Gastroesophageal sphincter (tissue), 4 donors: Measurements from ENCODE around the gene SCN8A. TPM values are rescaled to one million over a fixed set of nuclear protein-coding genes. Genes with fewer than 3 reads are reported as not detected.
A peak's percentile ranks its signal among the peaks of the same experiment; 100 is the strongest.

Source experiments
- ATAC-seq: fragments of 150-250 bp; one replicate; pipeline ENCODE4 v1.9.1; 2016; ENCODE audit warnings: mild to moderate bottlenecking, moderate library complexity
- H3K27ac ChIP-seq, 4 donors: fragments of 200-600 bp; sonication (generic) in 3 of 4; 1 replicate in 3 of 4; 2 replicates in 1 of 4; pipeline ENCODE4 v1.5.1; 2016 to 2019
- H3K27me3 ChIP-seq: fragments of 200-600 bp; sonication (generic); one replicate; pipeline ENCODE4 v1.5.1; 2019
- H3K36me3 ChIP-seq, 2 donors: fragments of 200-600 bp; sonication (generic); one replicate each; pipeline ENCODE4 v1.5.1; 2019; ENCODE audit warnings: control low read depth in 1 of 2
- H3K4me1 ChIP-seq, 3 donors: fragments of 200-600 bp; sonication (generic); 1 replicate in 2 of 3; 2 replicates in 1 of 3; pipeline ENCODE4 v1.5.1; 2016 to 2019; ENCODE audit warnings: control low read depth in 2 of 3
- H3K4me3 ChIP-seq, 2 donors: fragments of 200-600 bp; sonication (generic); one replicate each; pipeline ENCODE4 v1.5.1; 2019; ENCODE audit warnings: mild to moderate bottlenecking in 1 of 2, moderate library complexity in 1 of 2
- H3K9me3 ChIP-seq, 3 donors: fragments of 200-600 bp; sonication (generic); one replicate each; pipeline ENCODE4 v1.5.1; 2017 to 2019; ENCODE audit warnings: control low read depth in 2 of 3
- EP300 ChIP-seq: sonication (generic); formaldehyde crosslinking; IDR thresholded peaks from one replicate; pipeline ENCODE4 v1.6.1; 2017; ENCODE audit warnings: antibody characterized with exemption, mild to moderate bottlenecking
- POLR2A ChIP-seq, 2 donors: fragments of 450-650 bp; IDR thresholded peaks; one replicate each; pipeline ENCODE4 v1.6.1; 2017; ENCODE audit warnings: antibody characterized with exemption in 2 of 2, mild to moderate bottlenecking in 2 of 2, moderate library complexity in 1 of 2
- POLR2AphosphoS5 ChIP-seq: sonication (generic); formaldehyde crosslinking; IDR thresholded peaks from one replicate; pipeline ENCODE4 v1.6.1; 2017; ENCODE audit warnings: antibody characterized with exemption
- WGBS, 2 donors: methylation state at CpG; one replicate each; pipeline ENCODE4 v1.1.5; 2018; ENCODE audit warnings: low coverage in 1 of 2; 5-methylcytosine and 5-hydroxymethylcytosine counted together
- total RNA-seq, 4 donors: library from RNA; depleted of rRNA; stranded (reverse); fragments of >200 nt; gene quantifications; one replicate each; pipeline ENCODE4 v1.1.0, GENCODE V29; 2016
- TF ChIP-seq, protein P1 (sequence below), 4 experiments: fragments of 200-600 bp in 2 of 4; fragments of 450-650 bp in 2 of 4; sonication (generic) in 1 of 4; IDR thresholded peaks; one replicate each; pipeline ENCODE4 v1.5.1; 2017 to 2019; ENCODE audit warnings: antibody characterized with exemption in 4 of 4, mild to moderate bottlenecking in 2 of 4, moderate library complexity in 2 of 4

SCN8A gene
- total RNA-seq, 4 donors from 2014 or later, result 0.47 to 1.2 (median 0.60) TPM

- Histone ChIP-seq H3K27me3 (peaks cover 55% of the 10 kb centered on the region), H3K4me3 (peak overlapping the region; percentile 20 to 60), H3K36me3 (no peaks in the 10 kb centered on the region), H3K27ac (peak overlapping the region in 3 of 4 donors; percentile 73 to 82 (median 76)), H3K4me1 (peaks cover 0 to 14% (median 0%) of the 10 kb centered on the region in 3 donors), H3K9me3 (no peaks in the 10 kb centered on the region)
- 40% methylated on average over 3 of the region's 100 CpGs; no CpG with 5 or more reads in 1 of the 2 donors for whole genome bisulfite sequencing, 2 donors
- TF ChIP-seq POLR2A (IDR thresholded peaks at IDR 0.05) (peak; percentile 32 to 59), POLR2AphosphoS5 (peak; percentile 10), EP300 (no peak)
- TF ChIP-seq, protein P1, sequence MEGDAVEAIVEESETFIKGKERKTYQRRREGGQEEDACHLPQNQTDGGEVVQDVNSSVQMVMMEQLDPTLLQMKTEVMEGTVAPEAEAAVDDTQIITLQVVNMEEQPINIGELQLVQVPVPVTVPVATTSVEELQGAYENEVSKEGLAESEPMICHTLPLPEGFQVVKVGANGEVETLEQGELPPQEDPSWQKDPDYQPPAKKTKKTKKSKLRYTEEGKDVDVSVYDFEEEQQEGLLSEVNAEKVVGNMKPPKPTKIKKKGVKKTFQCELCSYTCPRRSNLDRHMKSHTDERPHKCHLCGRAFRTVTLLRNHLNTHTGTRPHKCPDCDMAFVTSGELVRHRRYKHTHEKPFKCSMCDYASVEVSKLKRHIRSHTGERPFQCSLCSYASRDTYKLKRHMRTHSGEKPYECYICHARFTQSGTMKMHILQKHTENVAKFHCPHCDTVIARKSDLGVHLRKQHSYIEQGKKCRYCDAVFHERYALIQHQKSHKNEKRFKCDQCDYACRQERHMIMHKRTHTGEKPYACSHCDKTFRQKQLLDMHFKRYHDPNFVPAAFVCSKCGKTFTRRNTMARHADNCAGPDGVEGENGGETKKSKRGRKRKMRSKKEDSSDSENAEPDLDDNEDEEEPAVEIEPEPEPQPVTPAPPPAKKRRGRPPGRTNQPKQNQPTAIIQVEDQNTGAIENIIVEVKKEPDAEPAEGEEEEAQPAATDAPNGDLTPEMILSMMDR (IDR thresholded peaks at IDR 0.05), result peak in 3 of 4 experiments; percentile 62 to 66 (median 64)
- ATAC-seq, result peak; percentile 89
These were observed 223.5 kb downstream of the SCN8A start for GRCh38 chr12:51814311-51815088.

- H3K4me3 ChIP-seq, result no peak overlapping the region
- WGBS, 2 donors, result 90 to 92% methylated on average over 6 of the region's 6 CpGs
- H3K27ac ChIP-seq, result no peak overlapping the region
- H3K9me3 ChIP-seq, result no peaks in the 10 kb centered on the region
- no peak for TF ChIP-seq POLR2A (IDR thresholded peaks at IDR 0.05)
- TF ChIP-seq, protein P1 (IDR thresholded peaks at IDR 0.05), result no peak
- no peak for TF ChIP-seq EP300
- TF ChIP-seq POLR2AphosphoS5, result no peak
- H3K36me3 ChIP-seq, result no peaks in the 10 kb centered on the region
- peaks cover 66% of the 10 kb centered on the region for H3K27me3 ChIP-seq
- no peak for ATAC-seq
- H3K4me1 ChIP-seq, result peaks cover 0 to 24% (median 0%) of the 10 kb centered on the region in 3 donors
These were observed 224.5 kb downstream of the SCN8A start for GRCh38 chr12:51815571-51815970.

GRCh38 chr12:51817027-51817953 is 226.3 kb downstream of the SCN8A start:
- WGBS, 2 donors, result 85 to 93% methylated on average over 5 to 6 of the region's 10 CpGs
- Histone ChIP-seq H3K27me3 (peaks cover 83% of the 10 kb centered on the region), H3K27ac (no peak overlapping the region), H3K4me3 (no peak overlapping the region), H3K9me3 (no peaks in the 10 kb centered on the region), H3K4me1 (peaks cover 0 to 40% (median 0%) of the 10 kb centered on the region in 3 donors), H3K36me3 (no peaks in the 10 kb centered on the region)
- TF ChIP-seq EP300, result no peak
- TF ChIP-seq POLR2AphosphoS5, result no peak
- no peak for TF ChIP-seq POLR2A (IDR thresholded peaks at IDR 0.05)
- TF ChIP-seq, protein P1 (IDR thresholded peaks at IDR 0.05), result no peak
- ATAC-seq, result no peak

DNA sequence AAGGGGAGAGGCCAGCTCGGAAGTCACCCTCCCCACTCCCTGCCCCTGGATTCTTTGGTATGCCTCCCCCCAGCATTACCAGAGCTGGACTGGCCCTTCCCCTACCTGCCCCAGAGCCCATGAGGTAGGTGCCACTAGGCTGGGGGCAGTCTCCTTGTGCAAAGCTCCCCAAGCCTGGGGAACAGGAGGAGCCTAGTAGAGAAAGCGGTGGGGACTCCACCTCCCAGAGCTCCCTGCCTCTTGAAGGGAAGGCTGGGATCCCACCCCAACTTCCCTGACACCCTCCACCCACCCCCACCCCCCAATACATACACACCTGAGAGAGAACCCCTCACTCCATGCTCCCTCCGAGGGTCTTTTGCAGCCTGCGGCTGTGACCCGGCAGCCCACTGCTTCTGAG is 227.1 kb downstream of the SCN8A start:
- ATAC-seq, result no peak
- H3K27me3 ChIP-seq, result peaks cover 88% of the 10 kb centered on the region

More for the DNA sequence above, 227.1 kb downstream of the SCN8A start:
- Histone ChIP-seq H3K27ac (no peak overlapping the region), H3K9me3 (no peaks in the 10 kb centered on the region), H3K4me1 (peaks cover 0 to 40% (median 0%) of the 10 kb centered on the region in 3 donors), H3K36me3 (no peaks in the 10 kb centered on the region), H3K4me3 (no peak overlapping the region)
- no CpG with 5 or more reads among the region's 5 CpGs for WGBS, 2 donors
- TF ChIP-seq EP300 (no peak), POLR2A (IDR thresholded peaks at IDR 0.05) (no peak), POLR2AphosphoS5 (no peak)
- TF ChIP-seq, protein P1 (IDR thresholded peaks at IDR 0.05), result no peak
